Transverse colon (tissue), 4 donors: Measurements from ENCODE around the gene CDK5RAP2. TPM values are rescaled to one million over a fixed set of nuclear protein-coding genes. Genes with fewer than 3 reads are reported as not detected.

Experiments
- DNase-seq: peaks from one replicate; pipeline ENCODE4 v3.0.0-alpha.2; 2019
- H3K27ac ChIP-seq, 4 donors: fragments of 200-600 bp; sonication (generic); 2 replicates each; pipeline ENCODE4 v1.5.1; 2016 to 2018; ENCODE audit warnings: inconsistent platforms in 4 of 4
- H3K27me3 ChIP-seq: fragments of 200-600 bp; sonication (generic); 2 replicates; pipeline ENCODE4 v1.5.1; 2017; ENCODE audit warnings: inconsistent platforms
- H3K36me3 ChIP-seq, 4 donors: fragments of 200-600 bp; sonication (generic); 2 replicates each; pipeline ENCODE4 v1.5.1; 2017 to 2019; ENCODE audit warnings: inconsistent platforms in 4 of 4
- H3K4me1 ChIP-seq, 4 donors: fragments of 200-600 bp; sonication (generic); 2 replicates each; pipeline ENCODE4 v1.5.1; 2017 to 2020; ENCODE audit warnings: inconsistent platforms in 4 of 4
- H3K4me3 ChIP-seq, 4 donors: fragments of 200-600 bp; sonication (generic); 1 replicate in 1 of 4; 2 replicates in 3 of 4; pipeline versions ENCODE4 v1.5.1 to v1.6.1; 2017 to 2019; ENCODE audit warnings: inconsistent platforms in 4 of 4
- H3K9me3 ChIP-seq, 2 donors: fragments of 200-600 bp; sonication (generic); 2 replicates each; pipeline ENCODE4 v1.5.1; 2017 to 2019; ENCODE audit warnings: inconsistent platforms in 2 of 2
- EP300 ChIP-seq: sonication (generic); formaldehyde crosslinking; IDR thresholded peaks from one replicate; pipeline ENCODE4 v1.6.1; 2017; ENCODE audit warnings: antibody characterized with exemption, low read depth
- POLR2A ChIP-seq: fragments of 450-650 bp; IDR thresholded peaks from one replicate; pipeline ENCODE4 v1.6.1; 2016; ENCODE audit warnings: antibody characterized with exemption, mild to moderate bottlenecking, moderate library complexity
- POLR2AphosphoS5 ChIP-seq, 3 donors: sonication (generic); formaldehyde crosslinking; IDR thresholded peaks; one replicate each; pipeline ENCODE4 v1.6.1; 2016; ENCODE audit warnings: antibody characterized with exemption in 3 of 3
- WGBS, 2 donors: methylation state at CpG; one replicate each; pipeline ENCODE4 v1.1.5; 2018; ENCODE audit warnings: low coverage in 1 of 2; 5-methylcytosine and 5-hydroxymethylcytosine counted together
- in situ Hi-C, 4 donors: fragments of 200-750 bp; cut with MboI; loops; one replicate each; pipeline versions ENCODE4 v1.15.0 to v1.15.1; 2017; ENCODE audit warnings: low sequenced_read_pairs in 3 of 4, low pct_ligation_motif_present in 1 of 4, low pct_unique_long_range_greater_than_20kb in 1 of 4
- intact Hi-C: fragments of 100-400 bp; cut with DNase I; formaldehyde crosslinking; loops from one replicate; pipeline ENCODE4 v1.15.1; 2023; ENCODE audit warnings: low total_unique reads
- total RNA-seq, 4 donors: library from RNA; depleted of rRNA; stranded (reverse); fragments of >200 nt; gene quantifications; one replicate each; pipeline ENCODE4 v1.1.0, GENCODE V29; 2016
- TF ChIP-seq, protein P1 (sequence below), 5 experiments: fragments of 200-600 bp in 3 of 5; fragments of 450-650 bp in 2 of 5; sonication (generic) in 3 of 5; IDR thresholded peaks; 1 replicate in 2 of 5; 2 replicates in 3 of 5; pipeline ENCODE4 v1.5.1; 2016 to 2017; ENCODE audit warnings: antibody characterized with exemption in 5 of 5, inconsistent platforms in 3 of 5, mild to moderate bottlenecking in 2 of 5, moderate library complexity in 1 of 5

Gene CDK5RAP2
- total RNA-seq, 4 donors from 2014 or later, result 23.6 to 154 (median 28.0) TPM

DNA sequence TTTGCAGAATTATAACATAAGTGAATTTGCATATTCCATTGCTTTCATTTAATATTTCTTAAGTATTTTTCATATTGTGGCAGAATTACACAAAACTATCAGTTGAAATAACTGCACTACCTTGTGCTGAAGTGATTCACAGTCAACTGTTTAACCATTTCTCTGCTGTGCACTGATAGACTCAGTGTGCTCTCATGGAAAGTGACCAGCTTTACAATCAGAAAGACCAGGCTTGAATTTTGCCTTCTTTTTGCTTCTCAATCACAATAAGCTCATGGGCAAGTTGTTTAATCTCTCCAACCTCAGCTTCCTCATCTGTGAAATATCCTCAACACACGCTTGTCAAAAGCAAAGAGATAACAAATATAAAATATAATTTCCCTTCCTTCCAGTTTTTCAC, 18.3 kb downstream of the CDK5RAP2 start:
- intact Hi-C loops (no loop called here), in situ Hi-C loops (no loop called here)
- Histone ChIP-seq H3K27ac (no peak overlapping the region), H3K4me1 (peaks cover 0 to 10% (median 0%) of the 10 kb centered on the region in 4 donors), H3K9me3 (no peaks in the 10 kb centered on the region), H3K27me3 (no peaks in the 10 kb centered on the region), H3K36me3 (peaks cover 0 to 6% (median 0%) of the 10 kb centered on the region in 4 donors), H3K4me3 (no peak overlapping the region)
- DNase-seq, result no peak
- TF ChIP-seq, protein P1, sequence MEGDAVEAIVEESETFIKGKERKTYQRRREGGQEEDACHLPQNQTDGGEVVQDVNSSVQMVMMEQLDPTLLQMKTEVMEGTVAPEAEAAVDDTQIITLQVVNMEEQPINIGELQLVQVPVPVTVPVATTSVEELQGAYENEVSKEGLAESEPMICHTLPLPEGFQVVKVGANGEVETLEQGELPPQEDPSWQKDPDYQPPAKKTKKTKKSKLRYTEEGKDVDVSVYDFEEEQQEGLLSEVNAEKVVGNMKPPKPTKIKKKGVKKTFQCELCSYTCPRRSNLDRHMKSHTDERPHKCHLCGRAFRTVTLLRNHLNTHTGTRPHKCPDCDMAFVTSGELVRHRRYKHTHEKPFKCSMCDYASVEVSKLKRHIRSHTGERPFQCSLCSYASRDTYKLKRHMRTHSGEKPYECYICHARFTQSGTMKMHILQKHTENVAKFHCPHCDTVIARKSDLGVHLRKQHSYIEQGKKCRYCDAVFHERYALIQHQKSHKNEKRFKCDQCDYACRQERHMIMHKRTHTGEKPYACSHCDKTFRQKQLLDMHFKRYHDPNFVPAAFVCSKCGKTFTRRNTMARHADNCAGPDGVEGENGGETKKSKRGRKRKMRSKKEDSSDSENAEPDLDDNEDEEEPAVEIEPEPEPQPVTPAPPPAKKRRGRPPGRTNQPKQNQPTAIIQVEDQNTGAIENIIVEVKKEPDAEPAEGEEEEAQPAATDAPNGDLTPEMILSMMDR (IDR thresholded peaks at IDR 0.05), result no peak
- TF ChIP-seq EP300 (no peak), POLR2A (no peak), POLR2AphosphoS5 (IDR thresholded peaks at IDR 0.05) (no peak)
- WGBS, 2 donors, result 90 to 92% methylated on average over 1 of the region's 1 CpG

DNA sequence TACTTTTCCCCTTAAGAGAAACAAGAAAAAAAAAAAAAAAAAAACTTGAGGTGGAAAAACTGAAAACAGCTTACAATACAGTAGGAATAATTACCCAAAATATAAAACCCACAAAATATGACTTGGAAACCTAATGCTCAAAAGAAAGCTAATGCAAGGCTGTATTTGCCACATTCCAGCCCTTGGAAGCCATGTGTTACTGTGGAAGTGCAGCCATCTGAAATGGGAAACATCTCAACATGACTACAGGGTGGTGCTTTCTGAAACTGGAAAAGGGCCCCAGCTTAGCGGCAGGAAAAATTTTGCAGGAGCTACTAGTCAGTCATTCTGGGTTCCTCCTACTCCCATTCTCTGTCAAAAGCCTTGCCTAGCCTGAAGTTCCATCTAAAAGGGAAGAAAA, 20.4 kb downstream of the CDK5RAP2 start:
- 100% methylated on average over 1 of the region's 1 CpG; no CpG with 5 or more reads in 1 of the 2 donors for WGBS, 2 donors
- in situ Hi-C loops (no loop called here), intact Hi-C loops (no loop called here)
- H3K27me3 ChIP-seq, result no peaks in the 10 kb centered on the region
- no peaks in the 10 kb centered on the region for H3K9me3 ChIP-seq
- no peak overlapping the region for H3K4me3 ChIP-seq
- peaks cover 0 to 13% (median 0%) of the 10 kb centered on the region in 4 donors for H3K4me1 ChIP-seq
- no peak overlapping the region for H3K27ac ChIP-seq
- TF ChIP-seq POLR2AphosphoS5 (IDR thresholded peaks at IDR 0.05), result no peak
- TF ChIP-seq EP300, result no peak
- TF ChIP-seq POLR2A, result no peak
- TF ChIP-seq, protein P1 (IDR thresholded peaks at IDR 0.05), result no peak
- H3K36me3 ChIP-seq, result no peaks in the 10 kb centered on the region
- DNase-seq, result no peak

DNA sequence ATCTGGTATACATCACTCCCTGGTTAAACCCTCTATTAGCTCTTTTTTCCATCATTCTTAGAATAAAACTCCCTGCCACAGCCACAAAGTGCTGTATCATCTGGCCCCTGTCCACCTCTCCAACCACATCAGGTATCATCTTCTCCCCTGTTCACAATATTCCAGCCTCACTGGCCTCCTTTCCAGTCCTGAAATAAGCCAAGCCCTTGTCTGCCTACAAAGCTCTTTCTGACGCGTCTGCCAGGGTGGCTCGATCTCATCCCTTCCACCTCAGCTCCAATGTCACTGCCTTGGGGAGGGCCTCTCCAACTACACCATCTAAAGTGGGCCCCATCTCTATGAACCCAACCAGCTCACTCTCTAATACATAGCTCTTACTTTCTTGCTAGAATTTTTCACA, 21.5 kb downstream of the CDK5RAP2 start:
- TF ChIP-seq EP300 (no peak), POLR2AphosphoS5 (IDR thresholded peaks at IDR 0.05) (no peak), POLR2A (no peak)
- TF ChIP-seq, protein P1 (IDR thresholded peaks at IDR 0.05), result no peak
- 100% methylated on average over 3 of the region's 3 CpGs for WGBS, 2 donors

DNA sequence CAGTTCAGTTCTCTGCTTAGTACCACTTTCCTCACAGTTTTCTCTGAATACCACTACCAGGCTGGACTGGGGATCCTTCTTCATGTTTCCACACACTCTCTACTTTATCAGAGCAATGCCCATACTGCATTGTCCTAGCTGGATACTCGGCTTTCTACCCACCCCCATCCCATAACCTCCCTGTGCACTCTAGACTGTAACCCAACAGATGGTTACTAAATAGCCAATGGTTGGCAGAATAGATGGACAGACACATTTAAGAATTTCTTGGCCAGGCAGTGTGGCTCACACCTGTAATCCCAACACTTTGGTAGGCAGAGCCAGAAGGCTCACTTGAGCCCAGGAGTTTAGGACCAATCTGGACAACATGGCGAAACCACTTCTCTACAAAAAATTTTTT, 22.8 kb downstream of the CDK5RAP2 start:
- no peak for DNase-seq
- in situ Hi-C loops, result no loop called here

More for the DNA sequence above, 21.5 kb downstream of the CDK5RAP2 start:
- in situ Hi-C loops, result no loop called here
- Histone ChIP-seq H3K9me3 (no peaks in the 10 kb centered on the region), H3K4me1 (peaks cover 0 to 11% (median 0%) of the 10 kb centered on the region in 4 donors), H3K27me3 (no peaks in the 10 kb centered on the region), H3K27ac (no peak overlapping the region), H3K36me3 (no peaks in the 10 kb centered on the region), H3K4me3 (no peak overlapping the region)
- intact Hi-C loops, result no loop called here
- DNase-seq, result no peak

More for the DNA sequence above, 22.8 kb downstream of the CDK5RAP2 start:
- no peaks in the 10 kb centered on the region for H3K9me3 ChIP-seq
- intact Hi-C loops, result no loop called here
- 50 to 79% methylated on average over 2 of the region's 2 CpGs for WGBS, 2 donors
- no peak overlapping the region for H3K27ac ChIP-seq
- H3K36me3 ChIP-seq, result no peaks in the 10 kb centered on the region
- TF ChIP-seq POLR2A (no peak), EP300 (no peak), POLR2AphosphoS5 (IDR thresholded peaks at IDR 0.05) (no peak)
- TF ChIP-seq, protein P1 (IDR thresholded peaks at IDR 0.05), result no peak
- H3K27me3 ChIP-seq, result no peaks in the 10 kb centered on the region
- H3K4me1 ChIP-seq, result peaks cover 0 to 5% (median 0%) of the 10 kb centered on the region in 4 donors
- no peak overlapping the region for H3K4me3 ChIP-seq
